Astrocyte (in vitro differentiated cells and primary cell): Measurements from ENCODE around the gene GRAP2.

Experiments
- CTCF ChIP-seq: IDR thresholded peaks from 2 replicates; pipeline ENCODE4 v1.5.1; 2011; ENCODE audit warnings: low read depth, mild to moderate bottlenecking, inconsistent platforms, low read length, moderate library complexity; ENCODE audit not compliant: insufficient read depth
- EZH2 ChIP-seq: IDR thresholded peaks from 2 replicates; pipeline ENCODE4 v1.6.1; 2012; ENCODE audit warnings: mild to moderate bottlenecking, low read length, inconsistent platforms; ENCODE audit not compliant: insufficient read depth

GRCh38 chr22:39949964-39950737, 49.3 kb downstream of the GRAP2 start:
- TF ChIP-seq CTCF (no peak), EZH2 (no peak)
